Panc1 (cell line): Measurements from ENCODE around the gene SYT8.

Experiments used
- POLR2AphosphoS5 ChIP-seq: IDR thresholded peaks from 2 replicates; pipeline ENCODE4 v1.6.1; 2012; ENCODE audit warnings: mild to moderate bottlenecking, low read depth, low read length, moderate library complexity
- SIN3A ChIP-seq: IDR thresholded peaks from 2 replicates; pipeline ENCODE4 v1.6.1; 2012; ENCODE audit warnings: low read depth, mild to moderate bottlenecking, low read length, moderate library complexity, borderline replicate concordance; ENCODE audit not compliant: insufficient read depth
- TCF7L2 ChIP-seq: IDR thresholded peaks from 2 replicates; pipeline ENCODE4 v1.6.1; 2011; ENCODE audit warnings: mild to moderate bottlenecking, low read depth, low read length, inconsistent platforms
- TF ChIP-seq, protein P1 (sequence below): fragments of 450-650 bp; IDR thresholded peaks from 2 replicates; pipeline ENCODE4 v1.5.1; 2017; ENCODE audit warnings: mild to moderate bottlenecking
- TF ChIP-seq, protein P2 (sequence below), 2 experiments: IDR thresholded peaks; 2 replicates each; pipeline ENCODE4 v1.6.1; 2011 to 2012; ENCODE audit warnings: low read depth in 2 of 2, control low read depth in 1 of 2, low read length in 1 of 2, mild to moderate bottlenecking in 1 of 2, moderate library complexity in 1 of 2; ENCODE audit not compliant: insufficient read depth in 1 of 2

DNA sequence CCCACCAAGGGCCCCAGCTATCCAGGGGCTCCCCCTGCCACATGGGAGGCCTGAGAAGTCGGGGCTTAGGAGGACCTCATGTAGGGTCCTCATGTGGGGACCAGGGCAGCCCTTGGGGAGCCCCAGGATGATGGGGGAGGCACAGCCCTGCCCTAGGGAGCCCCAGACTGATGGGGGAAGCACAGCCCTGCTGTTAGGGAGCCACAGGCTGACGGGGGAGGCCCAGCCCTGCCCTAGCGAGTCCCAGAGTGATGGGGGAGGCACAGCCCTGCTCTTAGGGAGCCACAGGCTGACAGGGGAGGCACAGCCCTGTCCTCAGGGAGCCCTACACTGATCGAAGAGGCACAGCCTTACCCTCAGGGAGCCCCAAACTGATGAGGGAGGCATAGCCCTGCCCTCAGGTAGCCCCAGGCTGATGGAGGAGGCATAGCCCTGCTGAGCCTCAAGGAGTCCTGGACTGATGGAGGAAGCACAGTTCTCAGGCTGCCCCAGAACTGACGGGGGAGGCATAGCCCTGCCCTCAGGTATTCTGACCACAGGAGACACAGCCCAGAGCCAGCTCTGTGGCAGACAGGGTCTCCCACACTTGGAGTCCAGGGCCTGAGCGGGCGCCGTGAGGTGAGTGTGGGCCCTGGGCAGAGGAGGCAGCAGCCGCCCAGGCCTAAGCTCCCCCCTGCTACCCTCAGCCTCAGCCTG is 46.1 kb downstream of the SYT8 start:
- TF ChIP-seq POLR2AphosphoS5 (no peak), TCF7L2 (no peak), SIN3A (no peak)
- TF ChIP-seq, protein P1, sequence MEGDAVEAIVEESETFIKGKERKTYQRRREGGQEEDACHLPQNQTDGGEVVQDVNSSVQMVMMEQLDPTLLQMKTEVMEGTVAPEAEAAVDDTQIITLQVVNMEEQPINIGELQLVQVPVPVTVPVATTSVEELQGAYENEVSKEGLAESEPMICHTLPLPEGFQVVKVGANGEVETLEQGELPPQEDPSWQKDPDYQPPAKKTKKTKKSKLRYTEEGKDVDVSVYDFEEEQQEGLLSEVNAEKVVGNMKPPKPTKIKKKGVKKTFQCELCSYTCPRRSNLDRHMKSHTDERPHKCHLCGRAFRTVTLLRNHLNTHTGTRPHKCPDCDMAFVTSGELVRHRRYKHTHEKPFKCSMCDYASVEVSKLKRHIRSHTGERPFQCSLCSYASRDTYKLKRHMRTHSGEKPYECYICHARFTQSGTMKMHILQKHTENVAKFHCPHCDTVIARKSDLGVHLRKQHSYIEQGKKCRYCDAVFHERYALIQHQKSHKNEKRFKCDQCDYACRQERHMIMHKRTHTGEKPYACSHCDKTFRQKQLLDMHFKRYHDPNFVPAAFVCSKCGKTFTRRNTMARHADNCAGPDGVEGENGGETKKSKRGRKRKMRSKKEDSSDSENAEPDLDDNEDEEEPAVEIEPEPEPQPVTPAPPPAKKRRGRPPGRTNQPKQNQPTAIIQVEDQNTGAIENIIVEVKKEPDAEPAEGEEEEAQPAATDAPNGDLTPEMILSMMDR, result no peak
- TF ChIP-seq, protein P2, sequence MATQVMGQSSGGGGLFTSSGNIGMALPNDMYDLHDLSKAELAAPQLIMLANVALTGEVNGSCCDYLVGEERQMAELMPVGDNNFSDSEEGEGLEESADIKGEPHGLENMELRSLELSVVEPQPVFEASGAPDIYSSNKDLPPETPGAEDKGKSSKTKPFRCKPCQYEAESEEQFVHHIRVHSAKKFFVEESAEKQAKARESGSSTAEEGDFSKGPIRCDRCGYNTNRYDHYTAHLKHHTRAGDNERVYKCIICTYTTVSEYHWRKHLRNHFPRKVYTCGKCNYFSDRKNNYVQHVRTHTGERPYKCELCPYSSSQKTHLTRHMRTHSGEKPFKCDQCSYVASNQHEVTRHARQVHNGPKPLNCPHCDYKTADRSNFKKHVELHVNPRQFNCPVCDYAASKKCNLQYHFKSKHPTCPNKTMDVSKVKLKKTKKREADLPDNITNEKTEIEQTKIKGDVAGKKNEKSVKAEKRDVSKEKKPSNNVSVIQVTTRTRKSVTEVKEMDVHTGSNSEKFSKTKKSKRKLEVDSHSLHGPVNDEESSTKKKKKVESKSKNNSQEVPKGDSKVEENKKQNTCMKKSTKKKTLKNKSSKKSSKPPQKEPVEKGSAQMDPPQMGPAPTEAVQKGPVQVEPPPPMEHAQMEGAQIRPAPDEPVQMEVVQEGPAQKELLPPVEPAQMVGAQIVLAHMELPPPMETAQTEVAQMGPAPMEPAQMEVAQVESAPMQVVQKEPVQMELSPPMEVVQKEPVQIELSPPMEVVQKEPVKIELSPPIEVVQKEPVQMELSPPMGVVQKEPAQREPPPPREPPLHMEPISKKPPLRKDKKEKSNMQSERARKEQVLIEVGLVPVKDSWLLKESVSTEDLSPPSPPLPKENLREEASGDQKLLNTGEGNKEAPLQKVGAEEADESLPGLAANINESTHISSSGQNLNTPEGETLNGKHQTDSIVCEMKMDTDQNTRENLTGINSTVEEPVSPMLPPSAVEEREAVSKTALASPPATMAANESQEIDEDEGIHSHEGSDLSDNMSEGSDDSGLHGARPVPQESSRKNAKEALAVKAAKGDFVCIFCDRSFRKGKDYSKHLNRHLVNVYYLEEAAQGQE (IDR thresholded peaks at IDR 0.05; ENCODE audit: insufficient read depth in 1 of 2, low read depth in 2 of 2, low read length in 1 of 2), result no peak
